ENCODE data around the gene IL20.

DNA sequence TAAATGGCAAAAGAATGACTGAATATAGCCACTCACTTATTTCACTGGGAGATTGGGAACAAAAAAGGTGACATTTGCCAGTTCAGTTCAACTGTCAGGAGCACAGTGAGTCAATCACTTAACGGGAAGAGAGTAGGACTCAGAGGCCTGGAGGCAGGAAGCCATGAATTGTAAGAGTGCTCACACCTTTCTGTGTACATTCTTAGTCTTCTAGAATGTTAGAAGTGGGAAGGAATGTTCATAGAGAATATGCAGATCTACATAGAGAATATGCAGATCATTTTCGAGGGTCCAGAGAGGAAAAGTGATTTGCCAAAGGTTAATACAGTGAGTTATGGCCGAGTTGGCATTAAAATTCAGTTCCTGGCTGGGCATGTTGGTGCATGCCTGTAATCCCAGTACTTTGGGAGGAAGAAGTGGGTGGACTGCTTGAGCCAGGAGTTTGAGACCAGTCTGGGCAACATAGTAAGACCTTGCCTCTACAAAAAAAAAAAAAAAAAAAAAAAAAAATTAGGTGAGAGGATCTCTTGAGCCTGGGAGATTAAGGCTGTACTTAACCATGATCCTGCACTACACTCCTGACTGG is 8.3 kb downstream of the IL20 start:
- TF ChIP-seq, protein P1, sequence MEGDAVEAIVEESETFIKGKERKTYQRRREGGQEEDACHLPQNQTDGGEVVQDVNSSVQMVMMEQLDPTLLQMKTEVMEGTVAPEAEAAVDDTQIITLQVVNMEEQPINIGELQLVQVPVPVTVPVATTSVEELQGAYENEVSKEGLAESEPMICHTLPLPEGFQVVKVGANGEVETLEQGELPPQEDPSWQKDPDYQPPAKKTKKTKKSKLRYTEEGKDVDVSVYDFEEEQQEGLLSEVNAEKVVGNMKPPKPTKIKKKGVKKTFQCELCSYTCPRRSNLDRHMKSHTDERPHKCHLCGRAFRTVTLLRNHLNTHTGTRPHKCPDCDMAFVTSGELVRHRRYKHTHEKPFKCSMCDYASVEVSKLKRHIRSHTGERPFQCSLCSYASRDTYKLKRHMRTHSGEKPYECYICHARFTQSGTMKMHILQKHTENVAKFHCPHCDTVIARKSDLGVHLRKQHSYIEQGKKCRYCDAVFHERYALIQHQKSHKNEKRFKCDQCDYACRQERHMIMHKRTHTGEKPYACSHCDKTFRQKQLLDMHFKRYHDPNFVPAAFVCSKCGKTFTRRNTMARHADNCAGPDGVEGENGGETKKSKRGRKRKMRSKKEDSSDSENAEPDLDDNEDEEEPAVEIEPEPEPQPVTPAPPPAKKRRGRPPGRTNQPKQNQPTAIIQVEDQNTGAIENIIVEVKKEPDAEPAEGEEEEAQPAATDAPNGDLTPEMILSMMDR (IDR thresholded peaks at IDR 0.05; ENCODE audit: poor library complexity, severe bottlenecking) = no peak
- TF ChIP-seq POLR2AphosphoS5 (IDR thresholded peaks at IDR 0.05) = no peak
- TF ChIP-seq MXI1 (conservative IDR thresholded peaks at IDR 0.05; ENCODE audit: poor library complexity, severe bottlenecking) = no peak
- no peak for TF ChIP-seq RAD21 (conservative IDR thresholded peaks at IDR 0.05)
- TF ChIP-seq SMC3 (conservative IDR thresholded peaks at IDR 0.05; ENCODE audit: poor library complexity) = no peak
- TF ChIP-seq TAF1 (IDR thresholded peaks at IDR 0.05; ENCODE audit: low read depth) = no peak
- no peak for TF ChIP-seq EZH2 (IDR thresholded peaks at IDR 0.05; ENCODE audit: borderline replicate concordance, insufficient read depth, low read length, poor library complexity, severe bottlenecking)
- no peak for TF ChIP-seq EP300 (conservative IDR thresholded peaks at IDR 0.05; ENCODE audit: poor library complexity, severe bottlenecking)
